Measurements from ENCODE around the gene UCK1. TPM values are rescaled to one million over a fixed set of nuclear protein-coding genes. Genes with fewer than 3 reads are reported as not detected.

Gene UCK1
- total and polyA plus RNA-seq, 11 donors: 16.4 to 45.1 (median 24.9) TPM

GRCh38 chr9:131502781-131503625 lies 28.1 kb downstream of the UCK1 start, which contains the start of gene POMT1:
Gene POMT1, plus strand, starts transcription at chr9:131502918. Its CDS starts 1,301 bp downstream, at chr9:131504219.
- peaks cover 0 to 25% (median 17%) of the 10 kb centered on the region in 12 donors for H3K4me1 ChIP-seq
- intact Hi-C loops (cut with DNase I): loop anchor here in 2 of 10 donors (10.0 kb wide), 1 partner anchor 242 kb away; the partner anchor contains the start of gene RAPGEF1 (in 2 of the 2)
- peak within 1 kb of the TSS in 11 of 12 donors; percentile 59 to 85 (median 81) for H3K27ac ChIP-seq
- H3K27me3 ChIP-seq: no peaks in the 10 kb centered on the region
- no peaks in the 10 kb centered on the region for H3K9me3 ChIP-seq
- 0 to 1% (median 1%) methylated on average over 26 to 83 of the region's 83 CpGs for WGBS, 4 donors
- peak in 1 of 2 donors; percentile 67 for TF ChIP-seq POLR2A (IDR thresholded peaks at IDR 0.05)
- TF ChIP-seq, protein P1, sequence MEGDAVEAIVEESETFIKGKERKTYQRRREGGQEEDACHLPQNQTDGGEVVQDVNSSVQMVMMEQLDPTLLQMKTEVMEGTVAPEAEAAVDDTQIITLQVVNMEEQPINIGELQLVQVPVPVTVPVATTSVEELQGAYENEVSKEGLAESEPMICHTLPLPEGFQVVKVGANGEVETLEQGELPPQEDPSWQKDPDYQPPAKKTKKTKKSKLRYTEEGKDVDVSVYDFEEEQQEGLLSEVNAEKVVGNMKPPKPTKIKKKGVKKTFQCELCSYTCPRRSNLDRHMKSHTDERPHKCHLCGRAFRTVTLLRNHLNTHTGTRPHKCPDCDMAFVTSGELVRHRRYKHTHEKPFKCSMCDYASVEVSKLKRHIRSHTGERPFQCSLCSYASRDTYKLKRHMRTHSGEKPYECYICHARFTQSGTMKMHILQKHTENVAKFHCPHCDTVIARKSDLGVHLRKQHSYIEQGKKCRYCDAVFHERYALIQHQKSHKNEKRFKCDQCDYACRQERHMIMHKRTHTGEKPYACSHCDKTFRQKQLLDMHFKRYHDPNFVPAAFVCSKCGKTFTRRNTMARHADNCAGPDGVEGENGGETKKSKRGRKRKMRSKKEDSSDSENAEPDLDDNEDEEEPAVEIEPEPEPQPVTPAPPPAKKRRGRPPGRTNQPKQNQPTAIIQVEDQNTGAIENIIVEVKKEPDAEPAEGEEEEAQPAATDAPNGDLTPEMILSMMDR (IDR thresholded peaks at IDR 0.05): no peak
- peak; percentile 88 to 95 (median 92) for DNase-seq
- peaks cover 0 to 38% (median 29%) of the 10 kb centered on the region in 9 donors for H3K36me3 ChIP-seq
- peak within 1 kb of the TSS; percentile 67 to 99 (median 89) for H3K4me3 ChIP-seq
- ATAC-seq: peak; percentile 79 to 96 (median 94)

- Histone ChIP-seq H3K4me1 (peaks cover 0 to 25% (median 17%) of the 10 kb centered on the region in 12 donors), H3K9me3 (no peaks in the 10 kb centered on the region), H3K4me3 (no peak overlapping the region), H3K27me3 (no peaks in the 10 kb centered on the region), H3K27ac (peak overlapping the region in 1 of 12 donors; percentile 64), H3K36me3 (peaks cover 3 to 47% (median 40%) of the 10 kb centered on the region in 9 donors)
- no peak for ATAC-seq
- WGBS, 4 donors: 67 to 83% (median 72%) methylated on average over 4 to 5 of the region's 5 CpGs
- TF ChIP-seq POLR2A (IDR thresholded peaks at IDR 0.05): no peak
- TF ChIP-seq, protein P1 (IDR thresholded peaks at IDR 0.05): no peak
- DNase-seq: peak in 1 of 5 donors; percentile 48
- intact Hi-C loops (cut with DNase I): loop anchor here in 2 of 10 donors (10.0 kb wide), 1 partner anchor 244 kb away; the partner anchor contains the start of gene RAPGEF1 (in 2 of the 2)
Observed at GRCh38 chr9:131500939-131501541, 30.0 kb downstream of the UCK1 start.

GRCh38 chr9:131500377-131500776 lies 30.7 kb downstream of the UCK1 start:
- DNase-seq (no peak), ATAC-seq (no peak)
- 78 to 82% (median 78%) methylated on average over 12 of the region's 12 CpGs for WGBS, 4 donors
- peaks cover 0 to 25% (median 17%) of the 10 kb centered on the region in 12 donors for H3K4me1 ChIP-seq
- no peaks in the 10 kb centered on the region for H3K9me3 ChIP-seq
- intact Hi-C loops (cut with DNase I): loop anchor here in 2 of 10 donors (10.0 kb wide), 1 partner anchor 244 kb away; the partner anchor contains the start of gene RAPGEF1 (in 2 of the 2)
- H3K36me3 ChIP-seq: peaks cover 3 to 54% (median 47%) of the 10 kb centered on the region in 9 donors
- TF ChIP-seq, protein P1 (IDR thresholded peaks at IDR 0.05): no peak
- TF ChIP-seq POLR2A (IDR thresholded peaks at IDR 0.05): no peak
- H3K27ac ChIP-seq: peak overlapping the region in 1 of 12 donors; percentile 64
- H3K4me3 ChIP-seq: no peak overlapping the region
- no peaks in the 10 kb centered on the region for H3K27me3 ChIP-seq
